Measurements from ENCODE around the gene CEP162. TPM values are rescaled to one million over a fixed set of nuclear protein-coding genes. Genes with fewer than 3 reads are reported as not detected.

The CEP162 gene, protein sequence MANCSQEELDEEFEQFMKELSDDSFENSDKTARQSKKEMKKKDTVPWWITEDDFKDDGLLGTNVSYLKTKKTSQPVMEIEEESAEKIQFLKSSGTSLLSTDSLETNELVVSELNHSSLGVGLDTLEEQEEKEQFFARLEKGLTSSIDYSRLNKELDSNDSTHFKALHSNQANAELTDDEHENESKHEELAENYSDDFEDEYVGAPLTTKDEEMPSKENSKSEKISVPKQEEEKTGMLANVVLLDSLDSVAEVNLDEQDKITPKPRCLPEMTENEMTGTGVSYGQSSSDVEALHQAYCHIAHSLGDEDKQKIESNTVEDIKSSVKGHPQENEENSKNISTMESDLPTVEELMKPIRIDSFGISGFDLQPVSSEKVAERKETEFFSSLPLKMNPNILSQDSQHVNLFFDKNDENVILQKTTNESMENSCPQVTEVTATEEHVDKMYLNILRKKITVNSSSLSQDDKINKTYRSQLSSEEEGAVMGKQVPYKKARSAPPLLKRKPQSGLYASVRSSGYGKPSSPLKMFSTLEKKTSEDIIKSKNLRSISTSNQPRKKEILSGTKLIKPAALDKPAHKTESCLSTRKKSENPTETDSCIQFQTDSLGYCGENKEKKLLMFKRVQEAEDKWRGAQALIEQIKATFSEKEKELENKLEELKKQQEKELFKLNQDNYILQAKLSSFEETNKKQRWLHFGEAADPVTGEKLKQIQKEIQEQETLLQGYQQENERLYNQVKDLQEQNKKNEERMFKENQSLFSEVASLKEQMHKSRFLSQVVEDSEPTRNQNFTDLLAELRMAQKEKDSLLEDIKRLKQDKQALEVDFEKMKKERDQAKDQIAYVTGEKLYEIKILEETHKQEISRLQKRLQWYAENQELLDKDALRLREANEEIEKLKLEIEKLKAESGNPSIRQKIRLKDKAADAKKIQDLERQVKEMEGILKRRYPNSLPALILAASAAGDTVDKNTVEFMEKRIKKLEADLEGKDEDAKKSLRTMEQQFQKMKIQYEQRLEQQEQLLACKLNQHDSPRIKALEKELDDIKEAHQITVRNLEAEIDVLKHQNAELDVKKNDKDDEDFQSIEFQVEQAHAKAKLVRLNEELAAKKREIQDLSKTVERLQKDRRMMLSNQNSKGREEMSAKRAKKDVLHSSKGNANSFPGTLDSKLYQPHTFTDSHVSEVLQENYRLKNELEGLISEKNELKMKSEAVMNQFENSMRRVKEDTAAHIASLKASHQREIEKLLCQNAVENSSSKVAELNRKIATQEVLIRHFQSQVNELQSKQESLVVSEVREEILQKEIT (N-terminal part only)
- total RNA-seq: 0.54 and 7.0 TPM in 2 replicates

DNA sequence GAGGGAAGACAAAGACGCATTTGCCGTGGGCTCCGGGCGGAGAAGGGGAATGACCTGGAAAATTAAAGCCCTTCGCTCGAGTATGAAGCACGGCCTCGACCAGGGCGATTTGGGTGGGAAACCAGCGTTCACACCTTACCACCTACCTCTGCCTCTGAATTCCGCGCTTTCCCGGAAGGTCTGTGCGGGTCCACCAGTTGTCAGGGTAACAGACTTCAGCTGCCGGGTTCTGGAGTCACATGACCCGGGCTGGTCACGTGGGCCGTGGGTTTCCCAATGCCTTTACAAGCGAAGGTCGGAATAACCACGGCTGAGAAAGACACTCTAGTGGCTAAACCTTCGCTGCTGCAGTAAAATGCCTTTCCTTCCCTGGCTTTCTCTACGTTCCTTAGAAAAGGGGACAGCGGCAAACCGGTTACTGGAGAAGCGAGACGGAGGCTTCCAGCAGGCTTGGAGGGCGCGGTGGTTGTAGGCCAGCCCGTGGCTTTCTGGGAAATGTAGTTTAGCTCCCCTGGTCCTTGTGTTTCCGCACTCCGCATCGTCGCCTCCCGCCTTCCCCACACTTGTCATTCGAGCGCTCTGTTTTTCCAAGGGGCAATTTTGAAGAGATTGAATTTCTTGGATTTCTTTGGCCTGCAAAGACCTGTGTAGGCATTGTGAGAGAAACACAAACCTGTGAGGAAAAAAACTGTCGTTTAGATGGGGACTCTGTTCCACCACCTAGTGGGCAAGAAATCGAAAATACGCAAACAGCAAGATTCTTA lies at the start of gene CEP162:
TSS of gene CEP162 (minus strand) at position 210 of the 764 bp plus-strand sequence. CDS start 1,250 bp downstream, outside the sequence.

Other genes starting within 250 kb of the CEP162 start
- gene MRAP2, start 193.9 kb downstream of the CEP162 start, total RNA-seq: 0.36 and 0.49 TPM in 2 replicates